ENCODE measurements around the gene PJA1.

The PJA1 gene

DNA sequence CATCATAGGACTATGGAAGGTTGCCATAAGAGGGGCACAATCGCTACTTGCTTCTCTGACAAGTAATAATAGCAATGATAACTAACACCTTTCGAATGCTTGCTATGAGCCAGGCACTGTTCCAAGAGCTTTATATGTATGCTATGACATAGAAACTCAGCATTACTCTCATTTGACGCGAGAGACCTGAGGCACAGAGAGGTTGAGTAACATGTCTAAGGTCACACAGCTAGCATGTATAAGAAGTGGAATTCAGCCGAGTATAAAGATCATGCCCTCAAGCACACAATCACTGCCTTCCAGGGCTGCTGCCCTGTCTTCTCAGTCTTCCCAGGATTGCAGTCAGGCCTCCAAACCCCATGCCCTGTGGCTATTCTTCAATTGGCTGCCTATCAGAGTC is 19.5 kb downstream of the PJA1 start:
- no peak for TF ChIP-seq Cebpa-rat (IDR thresholded peaks at IDR 0.05)
- Histone ChIP-seq H3K9ac (no peak overlapping the region), H3K4me2 (no peak overlapping the region), H3K4me1 (no peaks in the 10 kb centered on the region), H3K36me3 (no peaks in the 10 kb centered on the region), H3K4me3 (no peak overlapping the region), H3K9me3 (no peaks in the 10 kb centered on the region), H4K20me1 (no peaks in the 10 kb centered on the region), H3K27ac (no peak overlapping the region), H3K27me3 (peaks cover 76% of the 10 kb centered on the region)

DNA sequence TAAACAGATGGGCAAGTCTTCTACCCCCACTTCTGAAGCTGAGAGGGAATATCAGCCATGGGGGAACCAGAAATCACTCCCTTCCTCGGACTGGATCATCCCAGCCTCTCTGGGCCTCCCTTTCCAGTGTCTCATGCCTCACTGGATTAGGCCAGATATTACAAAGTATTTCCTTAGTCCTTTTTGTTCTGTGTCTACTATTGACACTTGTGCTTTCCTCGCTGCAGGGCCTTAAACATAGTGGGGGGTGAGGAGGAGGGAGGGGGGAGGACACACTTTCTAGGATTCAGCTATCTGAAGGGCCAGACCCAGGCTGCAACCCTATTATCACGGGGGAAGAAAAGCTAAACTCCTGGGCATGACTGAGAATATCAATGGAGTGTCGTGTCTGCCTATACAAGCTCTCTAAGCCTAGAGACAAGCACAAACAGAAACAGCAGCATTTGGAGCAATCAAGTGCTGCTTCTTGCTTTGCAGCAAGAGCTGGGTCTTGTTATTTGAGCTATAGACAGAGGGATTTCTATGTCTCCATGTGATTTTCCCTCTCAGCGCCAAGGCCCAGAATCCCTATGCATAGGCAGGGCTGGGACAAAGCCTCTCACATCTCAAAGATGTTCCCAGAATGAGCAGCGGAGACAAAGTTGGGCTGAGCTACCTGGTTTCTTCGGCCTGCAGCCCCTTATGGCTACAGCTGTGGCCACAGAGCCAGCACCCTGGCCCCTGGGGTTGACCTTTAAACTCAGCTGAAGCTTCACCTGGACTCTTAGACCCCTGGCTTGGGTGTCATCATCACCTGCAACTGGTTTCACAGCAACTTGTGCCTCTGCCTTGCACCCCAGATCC is 20.2 kb downstream of the PJA1 start:
- H3K36me3 ChIP-seq, result no peaks in the 10 kb centered on the region
- no peaks in the 10 kb centered on the region for H3K4me1 ChIP-seq
- H3K9ac ChIP-seq, result no peak overlapping the region
- no peak overlapping the region for H3K4me2 ChIP-seq
- H3K4me3 ChIP-seq, result no peak overlapping the region
- H3K27ac ChIP-seq, result no peak overlapping the region
- no peaks in the 10 kb centered on the region for H4K20me1 ChIP-seq
- peaks cover 76% of the 10 kb centered on the region for H3K27me3 ChIP-seq
- no peaks in the 10 kb centered on the region for H3K9me3 ChIP-seq
- TF ChIP-seq Cebpa-rat (IDR thresholded peaks at IDR 0.05), result no peak

DNA sequence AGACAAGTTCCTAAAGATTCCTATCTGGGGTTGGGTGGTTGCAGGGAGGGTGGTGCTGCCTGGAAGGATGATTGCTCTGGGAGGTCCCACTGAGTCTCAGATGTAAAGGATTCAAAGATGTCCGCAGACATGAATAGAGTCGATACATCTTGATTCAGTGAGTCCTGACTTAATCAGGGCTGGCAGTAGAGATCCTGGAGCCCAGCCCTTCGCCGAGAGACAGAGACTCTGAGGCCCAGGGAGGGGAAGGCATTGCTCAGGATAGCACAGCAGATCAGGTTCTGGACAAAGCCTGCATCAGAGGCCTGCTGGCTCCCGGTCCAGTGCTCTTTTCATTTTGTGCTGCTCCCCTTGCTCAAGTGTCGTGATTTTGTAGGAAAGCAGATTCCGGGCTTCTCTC is 21.7 kb downstream of the PJA1 start:
- H4K20me1 ChIP-seq, result no peaks in the 10 kb centered on the region
- no peaks in the 10 kb centered on the region for H3K36me3 ChIP-seq
- no peak overlapping the region for H3K9ac ChIP-seq
- no peak overlapping the region for H3K4me3 ChIP-seq
- no peaks in the 10 kb centered on the region for H3K9me3 ChIP-seq
- H3K4me2 ChIP-seq, result no peak overlapping the region
- peaks cover 74% of the 10 kb centered on the region for H3K27me3 ChIP-seq
- TF ChIP-seq Cebpa-rat (IDR thresholded peaks at IDR 0.05), result no peak
- no peaks in the 10 kb centered on the region for H3K4me1 ChIP-seq
- H3K27ac ChIP-seq, result no peak overlapping the region

DNA sequence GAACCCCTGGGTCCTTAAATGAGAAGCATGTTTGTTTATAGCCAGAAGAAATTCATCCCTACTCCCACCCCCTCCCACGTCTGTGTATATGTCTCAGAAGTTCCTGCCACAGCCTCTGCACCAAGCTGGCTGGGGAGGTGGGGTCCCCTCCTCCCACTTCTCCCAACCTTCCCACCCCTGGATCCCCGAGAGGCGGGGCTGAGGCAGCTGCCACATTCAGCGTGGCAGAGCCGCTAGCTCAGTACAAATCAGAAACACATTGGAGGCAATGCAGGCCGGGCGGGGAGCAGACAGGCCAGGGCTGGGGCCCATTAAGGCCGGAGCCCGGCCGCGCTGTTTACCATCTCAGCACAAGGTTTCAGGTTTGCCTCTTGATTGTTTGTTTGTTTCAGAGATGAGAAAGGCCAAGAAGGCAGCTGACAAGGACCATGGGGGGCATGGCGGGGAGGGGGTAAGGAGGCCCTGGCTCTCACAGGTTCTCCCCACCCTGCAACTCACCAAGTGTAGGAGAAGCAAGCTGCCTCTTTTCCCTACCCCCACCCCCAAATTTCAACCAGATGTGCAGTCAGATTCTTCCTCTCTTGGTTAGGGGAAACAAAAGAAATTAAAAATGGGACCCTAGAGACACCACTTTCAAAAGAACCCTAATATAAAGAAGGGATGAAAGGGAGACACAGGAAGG is 22.3 kb downstream of the PJA1 start:
- Histone ChIP-seq H3K36me3 (no peaks in the 10 kb centered on the region), H3K27ac (no peak overlapping the region), H3K27me3 (peaks cover 74% of the 10 kb centered on the region), H3K9ac (no peak overlapping the region), H3K9me3 (no peaks in the 10 kb centered on the region), H3K4me1 (no peaks in the 10 kb centered on the region), H4K20me1 (no peaks in the 10 kb centered on the region), H3K4me3 (no peak overlapping the region), H3K4me2 (no peak overlapping the region)
- no peak for TF ChIP-seq Cebpa-rat (IDR thresholded peaks at IDR 0.05)

DNA sequence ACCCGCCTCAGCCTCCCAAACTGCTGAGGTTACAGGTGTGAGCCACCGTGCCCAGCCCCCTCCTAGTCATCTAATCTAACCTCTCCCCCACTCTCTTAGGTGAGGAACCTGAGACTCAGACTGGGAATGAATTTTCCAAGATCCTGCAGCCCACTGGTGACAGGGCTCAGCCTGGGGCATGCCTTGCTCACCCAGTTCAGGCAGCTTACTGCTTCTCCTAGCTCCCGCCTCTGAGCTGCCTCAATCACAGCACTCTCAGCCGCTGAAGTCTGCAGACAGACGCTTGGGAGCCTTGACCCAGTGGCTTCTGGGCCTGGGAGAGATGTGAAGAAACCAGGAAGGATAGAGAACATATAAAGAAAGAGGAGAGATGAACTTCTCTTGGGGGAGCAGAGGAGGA is 24.4 kb downstream of the PJA1 start:
- no peak overlapping the region for H3K9ac ChIP-seq
- no peaks in the 10 kb centered on the region for H3K36me3 ChIP-seq
- no peak for TF ChIP-seq Cebpa-rat (IDR thresholded peaks at IDR 0.05)
- no peaks in the 10 kb centered on the region for H3K9me3 ChIP-seq
- H3K27ac ChIP-seq, result no peak overlapping the region
- no peaks in the 10 kb centered on the region for H4K20me1 ChIP-seq
- H3K4me2 ChIP-seq, result no peak overlapping the region
- H3K27me3 ChIP-seq, result peaks cover 78% of the 10 kb centered on the region
- no peak overlapping the region for H3K4me3 ChIP-seq
- peaks cover 9% of the 10 kb centered on the region; the same call in 1 of the 2 replicates for H3K4me1 ChIP-seq

DNA sequence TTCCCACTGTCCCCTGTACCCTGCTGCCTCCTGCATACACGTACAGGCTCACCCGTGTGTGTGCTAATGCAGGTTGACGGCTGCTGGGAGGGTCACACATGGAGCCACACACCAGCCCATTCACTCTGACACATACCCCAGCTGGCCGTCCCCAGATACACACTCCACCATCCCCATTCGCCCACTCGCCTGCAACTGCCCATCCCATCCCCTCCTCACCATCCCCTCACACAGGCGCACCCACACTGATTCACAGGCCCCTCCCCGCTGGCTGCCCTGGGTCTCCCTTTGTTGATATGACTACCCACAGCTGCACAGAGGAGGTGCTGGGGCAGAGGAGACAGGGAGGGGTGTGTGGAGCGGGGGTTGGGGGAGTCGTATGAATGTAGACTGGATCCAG is 25.7 kb downstream of the PJA1 start:
- no peak for TF ChIP-seq Cebpa-rat (IDR thresholded peaks at IDR 0.05)
- H3K4me1 ChIP-seq, result peaks cover 9% of the 10 kb centered on the region; the same call in 1 of the 2 replicates

DNA sequence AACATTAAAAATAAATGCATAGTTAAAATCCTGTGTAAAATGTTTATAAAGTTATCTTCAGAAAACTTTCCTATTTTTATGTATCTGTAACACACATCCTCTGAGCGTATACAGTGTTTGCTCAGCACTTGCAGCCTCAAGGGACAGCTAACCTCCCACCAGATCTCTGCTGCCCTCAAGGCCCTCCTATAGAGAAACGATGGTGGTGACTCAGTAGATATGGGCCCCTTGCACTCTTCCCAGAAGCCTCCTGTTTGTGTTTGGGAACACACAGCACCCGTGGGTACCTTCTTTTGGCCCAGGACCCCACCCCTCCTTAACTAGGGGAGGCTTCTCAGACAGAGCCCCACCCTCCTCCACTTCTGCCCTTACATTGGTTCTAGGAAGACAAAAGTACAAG is 26.7 kb downstream of the PJA1 start:
- no peak for TF ChIP-seq Cebpa-rat (IDR thresholded peaks at IDR 0.05)
- H3K27ac ChIP-seq, result no peak overlapping the region
- H4K20me1 ChIP-seq, result no peaks in the 10 kb centered on the region
- no peak overlapping the region for H3K9ac ChIP-seq
- peaks cover 9% of the 10 kb centered on the region; the same call in 1 of the 2 replicates for H3K4me1 ChIP-seq
- H3K36me3 ChIP-seq, result no peaks in the 10 kb centered on the region
- H3K27me3 ChIP-seq, result peaks cover 84% of the 10 kb centered on the region
- no peak overlapping the region for H3K4me2 ChIP-seq
- H3K4me3 ChIP-seq, result no peak overlapping the region
- no peaks in the 10 kb centered on the region for H3K9me3 ChIP-seq

More for the DNA sequence above, 25.7 kb downstream of the PJA1 start:
- Histone ChIP-seq H3K36me3 (no peaks in the 10 kb centered on the region), H3K27me3 (peaks cover 80% of the 10 kb centered on the region), H3K27ac (no peak overlapping the region), H3K4me2 (no peak overlapping the region), H3K9ac (no peak overlapping the region), H3K4me3 (no peak overlapping the region), H4K20me1 (no peaks in the 10 kb centered on the region), H3K9me3 (no peaks in the 10 kb centered on the region)

DNA sequence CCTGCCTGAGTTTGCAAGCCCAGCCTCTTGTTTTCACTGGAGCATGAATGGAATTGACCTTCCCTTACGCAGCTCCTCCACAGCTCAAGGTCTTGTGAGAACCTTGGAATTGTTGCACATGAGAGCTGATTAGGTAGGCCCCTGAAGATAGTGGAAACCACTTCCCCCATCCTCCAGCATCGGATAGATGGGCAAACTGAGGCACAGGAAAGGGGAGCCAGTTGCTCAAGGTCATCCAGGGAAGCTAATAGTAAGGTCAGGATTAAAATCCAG is 27.2 kb downstream of the PJA1 start:
- Histone ChIP-seq H3K9ac (no peak overlapping the region), H3K4me1 (peaks cover 9% of the 10 kb centered on the region; the same call in 1 of the 2 replicates), H3K4me2 (no peak overlapping the region), H3K36me3 (no peaks in the 10 kb centered on the region), H3K27me3 (peaks cover 86% of the 10 kb centered on the region), H4K20me1 (peaks cover 2% of the 10 kb centered on the region; the same call in 1 of the 2 replicates), H3K9me3 (no peaks in the 10 kb centered on the region), H3K27ac (no peak overlapping the region), H3K4me3 (no peak overlapping the region)
- TF ChIP-seq Cebpa-rat (IDR thresholded peaks at IDR 0.05), result no peak

DNA sequence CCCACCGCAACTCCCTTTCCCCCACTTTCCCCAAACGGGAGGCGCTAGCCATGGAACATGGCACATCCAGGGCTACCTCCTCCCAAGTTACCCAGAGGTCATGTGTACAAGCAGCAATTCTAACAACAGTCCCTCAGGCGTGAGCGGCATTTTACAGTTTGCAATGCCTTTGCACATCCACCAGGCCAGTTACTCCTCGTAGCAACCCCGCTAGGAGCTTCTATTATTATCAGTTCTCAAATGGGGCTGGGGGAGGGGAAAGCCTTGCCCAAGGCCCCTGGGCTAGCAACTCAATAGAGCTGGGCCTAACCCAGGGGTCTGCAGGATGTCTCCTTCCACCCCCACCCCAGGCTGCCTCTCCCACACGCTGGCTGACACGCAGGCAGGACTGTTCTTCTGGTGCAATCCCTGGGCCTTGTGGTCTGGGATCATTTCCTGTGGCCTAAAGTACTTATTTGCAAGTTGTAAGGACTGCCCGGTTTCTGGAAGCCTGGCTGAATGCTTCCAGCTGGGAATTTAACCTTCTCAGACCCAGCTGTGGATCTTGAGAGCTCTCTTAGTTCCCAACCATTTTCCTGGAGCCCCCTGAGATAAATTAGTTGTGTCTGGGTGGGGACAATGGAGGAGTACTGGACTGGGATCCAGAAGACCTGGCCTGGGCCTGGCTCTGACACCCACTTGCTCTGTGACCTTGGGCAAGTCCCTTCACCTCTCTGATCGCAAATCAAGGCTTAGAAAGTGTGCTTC is 27.7 kb downstream of the PJA1 start:
- Histone ChIP-seq H3K9ac (no peak overlapping the region), H3K4me2 (peak overlapping the region; percentile 44), H3K27ac (no peak overlapping the region), H3K9me3 (no peaks in the 10 kb centered on the region), H3K36me3 (no peaks in the 10 kb centered on the region), H3K4me1 (peaks cover 9% of the 10 kb centered on the region; the same call in 1 of the 2 replicates), H4K20me1 (peaks cover 7% of the 10 kb centered on the region; the same call in 1 of the 2 replicates), H3K27me3 (peaks cover 88% of the 10 kb centered on the region), H3K4me3 (no peak overlapping the region)
- no peak for TF ChIP-seq Cebpa-rat (IDR thresholded peaks at IDR 0.05)
